Measurements from ENCODE around the gene XPO6. TPM values are rescaled to one million over a fixed set of nuclear protein-coding genes. Genes with fewer than 3 reads are reported as not detected.

XPO6 gene
- total RNA-seq, 2 donors from 2014 or later = 89.5 to 94.4 TPM

DNA sequence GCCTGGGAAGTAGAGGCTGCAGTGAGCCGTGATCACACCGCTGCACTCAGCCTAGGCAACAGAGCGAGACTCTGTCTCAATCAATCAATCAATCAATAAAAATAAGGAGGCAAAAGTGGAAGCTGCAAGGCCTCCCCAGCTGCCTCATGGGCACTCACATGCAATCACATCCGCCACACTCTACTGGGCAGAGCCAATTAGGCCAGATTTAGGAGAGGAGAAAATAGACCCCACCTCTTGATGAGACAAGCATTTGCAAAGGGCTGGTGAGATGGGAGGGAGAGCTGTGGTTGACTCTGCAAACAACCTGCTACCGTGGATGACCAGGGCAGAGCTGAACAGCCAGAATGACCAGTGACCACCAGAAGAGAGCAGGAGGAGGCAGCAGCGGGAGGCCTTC, 133.5 kb downstream of the XPO6 start:
- TF ChIP-seq, protein P1, sequence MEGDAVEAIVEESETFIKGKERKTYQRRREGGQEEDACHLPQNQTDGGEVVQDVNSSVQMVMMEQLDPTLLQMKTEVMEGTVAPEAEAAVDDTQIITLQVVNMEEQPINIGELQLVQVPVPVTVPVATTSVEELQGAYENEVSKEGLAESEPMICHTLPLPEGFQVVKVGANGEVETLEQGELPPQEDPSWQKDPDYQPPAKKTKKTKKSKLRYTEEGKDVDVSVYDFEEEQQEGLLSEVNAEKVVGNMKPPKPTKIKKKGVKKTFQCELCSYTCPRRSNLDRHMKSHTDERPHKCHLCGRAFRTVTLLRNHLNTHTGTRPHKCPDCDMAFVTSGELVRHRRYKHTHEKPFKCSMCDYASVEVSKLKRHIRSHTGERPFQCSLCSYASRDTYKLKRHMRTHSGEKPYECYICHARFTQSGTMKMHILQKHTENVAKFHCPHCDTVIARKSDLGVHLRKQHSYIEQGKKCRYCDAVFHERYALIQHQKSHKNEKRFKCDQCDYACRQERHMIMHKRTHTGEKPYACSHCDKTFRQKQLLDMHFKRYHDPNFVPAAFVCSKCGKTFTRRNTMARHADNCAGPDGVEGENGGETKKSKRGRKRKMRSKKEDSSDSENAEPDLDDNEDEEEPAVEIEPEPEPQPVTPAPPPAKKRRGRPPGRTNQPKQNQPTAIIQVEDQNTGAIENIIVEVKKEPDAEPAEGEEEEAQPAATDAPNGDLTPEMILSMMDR (IDR thresholded peaks at IDR 0.05) = no peak
- no peak for ATAC-seq (ENCODE audit: insufficient number of reproducible peaks, low FRiP score, low read depth)
- Histone ChIP-seq H3K27ac (no peak overlapping the region), H3K9me3 (no peaks in the 10 kb centered on the region), H3K36me3 (no peaks in the 10 kb centered on the region), H3K4me3 (no peak overlapping the region), H3K27me3 (replicated peaks; ENCODE audit: insufficient read depth) (no peaks in the 10 kb centered on the region), H3K4me1 (ENCODE audit: control insufficient read depth in 1 of 2, low read depth in 2 of 2) (no peaks in the 10 kb centered on the region)
- DNase-seq (ENCODE audit: low spot score) = no peak

DNA sequence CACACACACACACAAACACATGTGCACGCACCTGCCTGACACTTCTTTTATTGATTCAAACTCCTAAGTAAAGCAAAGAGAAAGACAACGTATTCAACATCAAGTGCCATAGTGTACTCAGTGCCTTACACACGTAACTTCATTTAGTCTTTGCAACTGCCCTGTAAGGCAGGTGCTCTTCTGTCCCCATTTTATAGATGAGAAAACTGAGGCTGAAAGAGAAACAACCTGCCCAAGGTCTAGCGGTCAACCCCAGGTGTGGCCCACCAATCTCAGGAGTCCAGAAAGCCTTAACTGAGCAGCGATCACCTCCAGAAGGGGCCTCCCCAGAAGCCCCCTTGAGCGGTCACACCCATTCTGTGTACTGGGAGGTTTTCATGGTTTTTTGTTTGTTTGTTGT, 137.9 kb downstream of the XPO6 start:
- peaks cover 0 to 1% of the 10 kb centered on the region in 2 donors for H3K4me1 ChIP-seq (ENCODE audit: control insufficient read depth in 1 of 2, low read depth in 2 of 2)
- ATAC-seq (ENCODE audit: insufficient number of reproducible peaks, low FRiP score, low read depth) = no peak
- TF ChIP-seq, protein P1 (IDR thresholded peaks at IDR 0.05) = no peak
- DNase-seq (ENCODE audit: low spot score) = no peak
- no peak overlapping the region for H3K4me3 ChIP-seq
- H3K27me3 ChIP-seq (replicated peaks; ENCODE audit: insufficient read depth) = no peaks in the 10 kb centered on the region
- no peaks in the 10 kb centered on the region for H3K36me3 ChIP-seq
- no peaks in the 10 kb centered on the region for H3K9me3 ChIP-seq
- no peak overlapping the region for H3K27ac ChIP-seq

DNA sequence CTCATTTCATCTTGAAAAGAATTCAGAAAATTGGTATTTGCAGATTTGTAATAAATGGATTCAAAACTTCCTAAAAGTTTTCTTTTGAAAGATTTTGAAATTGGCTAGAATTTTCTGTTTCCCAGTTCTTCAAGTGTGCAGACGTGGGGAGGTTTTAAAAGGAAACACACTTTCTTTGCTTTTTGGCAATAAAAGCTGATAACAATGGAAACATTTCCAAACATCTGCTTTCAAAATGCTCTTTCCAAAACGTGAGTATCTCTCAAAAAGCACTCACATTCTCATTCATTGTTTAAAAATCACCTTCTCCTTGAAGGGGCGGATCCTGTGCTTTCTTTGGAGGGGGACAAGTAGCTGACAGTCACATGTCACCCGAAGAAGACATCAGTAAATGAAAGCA, 139.7 kb downstream of the XPO6 start:
- Histone ChIP-seq H3K27me3 (replicated peaks; ENCODE audit: insufficient read depth) (no peaks in the 10 kb centered on the region), H3K27ac (no peak overlapping the region), H3K4me1 (ENCODE audit: control insufficient read depth in 1 of 2, low read depth in 2 of 2) (peaks cover 0 to 17% of the 10 kb centered on the region in 2 donors), H3K9me3 (no peaks in the 10 kb centered on the region), H3K36me3 (no peaks in the 10 kb centered on the region), H3K4me3 (no peak overlapping the region)
- DNase-seq (ENCODE audit: low spot score) (no peak), ATAC-seq (ENCODE audit: insufficient number of reproducible peaks, low FRiP score, low read depth) (no peak)
- TF ChIP-seq, protein P1 (IDR thresholded peaks at IDR 0.05) = no peak

DNA sequence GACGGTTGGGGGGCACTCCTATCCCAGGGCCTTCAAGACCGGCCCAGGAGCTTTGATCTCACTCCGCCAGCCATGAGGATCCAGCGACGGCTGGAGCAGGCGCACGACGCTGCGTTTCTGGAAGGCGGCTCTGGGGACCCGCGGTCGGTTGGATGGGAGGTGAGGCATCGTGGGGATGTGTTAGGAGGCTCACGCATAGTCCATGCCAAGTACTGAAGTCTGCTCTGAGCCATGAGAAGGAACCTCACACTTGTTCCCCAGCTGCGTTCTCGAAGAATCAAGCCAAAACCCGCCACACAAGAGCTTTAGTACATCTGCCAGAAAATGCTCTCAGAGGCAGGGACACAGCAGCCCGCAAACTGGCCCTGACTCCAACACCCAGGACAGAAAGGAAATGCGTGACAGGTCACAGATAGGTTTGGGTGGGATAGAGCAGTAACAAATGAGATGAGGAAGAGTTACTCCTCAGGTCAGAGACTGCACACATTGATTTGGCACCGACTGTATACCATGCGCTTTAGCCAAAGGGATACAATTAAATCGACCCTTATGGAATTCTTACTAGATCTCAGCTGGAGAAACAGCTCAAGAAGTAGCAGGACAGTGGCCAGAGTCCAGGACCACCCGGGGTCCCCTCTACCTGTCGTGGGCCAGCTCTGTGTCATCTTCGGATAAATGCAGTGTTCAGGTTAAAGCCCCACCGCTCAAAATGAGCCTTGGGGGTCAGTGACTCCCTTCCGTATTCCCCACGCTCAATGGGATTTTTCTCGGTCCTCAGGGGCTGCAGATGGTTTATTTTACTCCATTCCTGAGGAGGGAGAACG, 141.6 kb downstream of the XPO6 start:
- Histone ChIP-seq H3K4me1 (ENCODE audit: control insufficient read depth in 1 of 2, low read depth in 2 of 2) (peaks cover 0 to 17% of the 10 kb centered on the region in 2 donors), H3K27ac (no peak overlapping the region), H3K4me3 (no peak overlapping the region), H3K36me3 (no peaks in the 10 kb centered on the region), H3K9me3 (no peaks in the 10 kb centered on the region), H3K27me3 (replicated peaks; ENCODE audit: insufficient read depth) (no peaks in the 10 kb centered on the region)
- DNase-seq (ENCODE audit: low spot score) (no peak), ATAC-seq (ENCODE audit: insufficient number of reproducible peaks, low FRiP score, low read depth) (no peak)
- TF ChIP-seq, protein P1 (IDR thresholded peaks at IDR 0.05) = no peak

DNA sequence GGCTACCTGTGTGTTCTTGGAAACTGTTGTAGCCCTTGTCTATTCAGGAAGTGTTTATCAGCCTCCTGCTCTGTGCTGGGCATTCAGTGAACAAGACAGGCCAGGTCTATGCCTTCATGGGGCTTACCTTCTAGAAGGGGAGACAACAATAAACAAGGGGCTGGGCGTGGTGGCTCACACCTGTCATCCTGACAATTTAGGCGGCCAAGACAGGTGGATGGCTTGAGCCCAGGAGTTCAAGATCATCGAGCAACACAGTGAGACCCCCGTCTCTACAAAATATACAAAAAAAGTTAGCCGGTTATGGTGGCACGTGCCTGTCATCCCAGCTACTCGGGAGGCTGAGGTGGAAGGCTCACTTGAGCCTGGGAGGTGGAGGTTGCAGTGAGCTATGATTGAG, 142.8 kb downstream of the XPO6 start:
- ATAC-seq (ENCODE audit: insufficient number of reproducible peaks, low FRiP score, low read depth) (no peak), DNase-seq (ENCODE audit: low spot score) (no peak)
- H3K4me3 ChIP-seq = no peak overlapping the region
- H3K27ac ChIP-seq = peak overlapping the region; percentile 37 to 41
- TF ChIP-seq, protein P1 (IDR thresholded peaks at IDR 0.05) = no peak
- no peaks in the 10 kb centered on the region for H3K36me3 ChIP-seq
- no peaks in the 10 kb centered on the region for H3K27me3 ChIP-seq (replicated peaks; ENCODE audit: insufficient read depth)
- H3K4me1 ChIP-seq (ENCODE audit: control insufficient read depth in 1 of 2, low read depth in 2 of 2) = peaks cover 0 to 20% of the 10 kb centered on the region in 2 donors
- H3K9me3 ChIP-seq = no peaks in the 10 kb centered on the region

All from thoracic aorta (tissue), 2 donors.